ENCODE measurements around the gene ZNF513.

Gene ZNF513

DNA sequence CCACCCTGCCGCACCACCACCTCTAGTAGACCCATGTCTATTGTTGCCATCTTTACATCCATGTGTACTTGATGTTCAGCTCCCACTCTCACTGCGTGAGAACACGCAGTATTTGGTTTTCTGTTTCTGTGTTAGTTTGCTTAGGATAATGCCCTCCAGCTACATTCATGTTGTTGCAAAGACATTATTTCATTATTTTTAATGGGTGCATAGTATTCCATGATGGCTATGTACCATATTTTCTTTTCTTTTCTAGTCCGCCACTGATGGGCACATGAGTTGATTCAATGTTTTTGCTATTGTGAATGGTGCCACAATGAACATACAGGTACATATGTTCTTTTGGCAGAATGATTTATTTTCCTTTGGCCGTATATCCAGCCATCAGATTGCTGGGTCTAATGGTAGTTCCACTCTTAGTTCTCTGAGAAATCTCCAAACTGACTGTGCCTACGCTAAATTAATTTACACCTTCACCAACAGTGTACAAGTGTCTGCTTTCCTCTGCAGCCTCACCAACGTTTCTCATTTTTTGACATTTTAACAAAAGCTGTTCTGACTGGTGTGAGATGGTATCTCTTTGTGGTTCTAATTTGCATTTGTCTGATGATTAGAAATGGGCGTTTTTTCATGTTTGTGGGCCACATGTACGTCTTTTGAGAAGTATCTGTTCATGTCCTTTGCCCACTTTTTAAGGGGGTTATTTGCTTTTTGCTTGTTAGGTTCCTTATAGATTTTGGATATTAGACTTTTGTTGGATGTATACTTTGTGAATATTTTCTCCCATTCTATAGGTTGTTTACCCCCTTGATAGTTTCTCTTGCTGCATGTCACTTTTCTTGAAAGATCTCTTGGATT lies 10.5 kb upstream of the ZNF513 start:
- in situ Hi-C loops (cut with MboI; ENCODE audit: low pct_unique_long_range_greater_than_20kb, low sequenced_read_pairs): no loop called here

DNA sequence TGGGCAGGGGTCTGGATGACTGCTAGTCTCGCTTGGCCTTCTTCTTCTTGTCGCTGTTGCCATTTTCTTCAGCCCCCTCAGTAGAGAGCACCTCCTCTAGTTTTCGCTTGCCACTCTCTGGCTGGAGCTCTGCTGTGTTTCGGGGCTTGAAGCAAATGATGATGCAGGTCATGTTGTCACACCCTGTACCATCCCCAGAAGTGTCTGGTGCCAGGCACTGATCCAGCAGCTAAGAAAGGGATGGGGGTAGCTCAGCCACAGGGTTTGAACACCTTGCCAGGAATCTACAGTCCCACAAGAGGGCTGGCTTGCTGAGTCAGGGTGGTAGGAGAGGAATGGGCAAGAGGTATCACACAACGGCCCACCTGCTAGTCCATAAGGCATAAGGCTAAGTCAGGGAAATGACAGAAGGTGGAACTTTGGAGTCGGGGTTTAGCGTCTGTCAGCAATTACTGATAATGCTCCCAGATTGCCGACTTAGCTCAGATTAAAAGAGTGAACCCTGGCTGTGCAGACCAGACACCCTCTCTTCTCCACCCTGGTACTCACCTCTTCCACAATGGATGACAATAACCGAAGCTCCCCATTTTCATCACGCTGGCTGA lies 1.1 kb upstream of the ZNF513 start:
- no peak for DNase-seq
- in situ Hi-C loops (cut with MboI; ENCODE audit: low pct_unique_long_range_greater_than_20kb, low sequenced_read_pairs): no loop called here

More for the DNA sequence above, 10.5 kb upstream of the ZNF513 start:
- no peak for DNase-seq

DNA sequence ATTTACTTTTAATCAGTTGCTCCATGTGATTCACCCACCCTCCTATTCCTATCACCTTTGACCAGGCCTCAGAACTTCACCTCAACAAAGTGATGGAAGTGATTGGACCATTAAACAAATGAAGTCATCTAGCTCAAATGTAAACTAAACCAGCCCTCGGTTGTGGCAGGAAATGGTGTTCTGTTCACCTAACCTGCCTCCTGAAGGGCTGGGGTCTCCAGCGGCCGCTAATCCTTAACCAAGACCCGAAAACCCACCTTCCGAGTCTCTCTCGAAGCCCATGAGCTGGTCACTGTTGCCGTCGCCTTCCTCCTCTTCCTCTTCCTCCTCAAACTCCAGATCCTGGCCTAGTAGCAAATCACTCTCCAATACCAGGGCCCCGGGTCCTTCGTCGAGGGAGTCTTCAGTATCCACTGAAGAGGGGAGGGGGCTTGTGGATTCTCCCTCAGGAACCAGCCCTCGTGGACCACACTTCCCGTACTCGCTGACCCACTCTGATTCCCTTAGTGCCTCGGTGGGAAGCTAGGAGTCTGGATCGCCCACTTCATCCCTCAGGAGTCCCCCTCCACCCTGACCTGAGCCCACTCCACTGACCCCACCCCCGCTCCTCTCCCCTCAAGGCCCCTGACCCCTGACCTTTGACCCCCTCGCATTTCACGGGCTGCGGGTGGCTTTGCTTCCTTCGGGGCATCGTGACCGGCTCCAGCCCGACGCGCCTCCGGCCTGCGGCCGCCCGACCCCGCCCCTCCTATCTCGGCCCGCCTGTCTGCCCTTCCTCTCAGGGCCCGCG lies 503 bp downstream of the ZNF513 start:
- in situ Hi-C loops (cut with MboI; ENCODE audit: low pct_unique_long_range_greater_than_20kb, low sequenced_read_pairs): no loop called here
- DNase-seq: peak; percentile 44

DNA sequence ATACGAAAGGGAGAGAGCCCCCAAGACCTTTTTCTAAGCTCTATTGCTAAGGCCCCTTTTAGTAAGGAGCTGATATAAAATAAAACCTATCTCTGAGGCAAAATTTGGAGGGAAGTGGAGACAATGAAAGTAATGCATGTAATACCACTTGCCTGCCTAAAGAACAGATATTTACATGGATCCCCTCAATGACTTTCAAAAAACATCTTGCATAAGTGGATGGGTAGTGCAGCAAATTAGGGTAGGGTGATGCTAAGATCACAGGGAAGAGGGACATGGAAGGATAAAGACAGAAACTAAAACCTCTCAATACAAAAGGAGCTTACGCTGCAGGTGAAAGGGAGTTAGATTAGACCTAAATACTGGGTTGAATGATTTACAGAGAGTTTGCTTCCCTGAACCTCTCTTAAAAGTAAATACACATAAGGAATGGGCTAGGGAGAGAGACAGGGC lies 1.1 kb downstream of the ZNF513 start:
- in situ Hi-C loops (cut with MboI; ENCODE audit: low pct_unique_long_range_greater_than_20kb, low sequenced_read_pairs): no loop called here
- peak; percentile 37 for DNase-seq

DNA sequence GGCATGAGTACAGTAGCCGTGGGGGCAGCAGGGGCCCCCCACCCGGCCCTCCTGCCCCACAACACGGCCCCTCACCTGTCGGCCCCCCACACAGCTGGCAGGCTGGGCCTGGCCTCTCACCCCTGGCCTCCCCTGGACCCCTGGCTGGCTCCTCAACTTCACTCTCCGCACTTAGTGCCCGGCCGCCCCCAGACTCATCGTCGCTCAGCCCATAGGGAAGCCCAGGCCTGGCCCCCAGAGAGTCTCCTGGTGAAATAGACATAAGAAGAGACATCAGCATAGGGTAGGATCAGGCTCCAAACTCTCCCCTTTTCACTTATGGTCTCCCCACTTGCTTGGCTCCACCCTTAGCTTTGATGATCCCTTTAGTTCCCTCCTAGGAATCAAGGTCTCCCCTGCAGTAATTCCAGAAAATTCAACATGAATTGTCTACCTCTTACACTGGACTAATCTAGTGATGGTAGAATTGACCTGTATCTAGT lies 1.7 kb downstream of the ZNF513 start:
- DNase-seq: no peak
- in situ Hi-C loops (cut with MboI; ENCODE audit: low pct_unique_long_range_greater_than_20kb, low sequenced_read_pairs): no loop called here

DNA sequence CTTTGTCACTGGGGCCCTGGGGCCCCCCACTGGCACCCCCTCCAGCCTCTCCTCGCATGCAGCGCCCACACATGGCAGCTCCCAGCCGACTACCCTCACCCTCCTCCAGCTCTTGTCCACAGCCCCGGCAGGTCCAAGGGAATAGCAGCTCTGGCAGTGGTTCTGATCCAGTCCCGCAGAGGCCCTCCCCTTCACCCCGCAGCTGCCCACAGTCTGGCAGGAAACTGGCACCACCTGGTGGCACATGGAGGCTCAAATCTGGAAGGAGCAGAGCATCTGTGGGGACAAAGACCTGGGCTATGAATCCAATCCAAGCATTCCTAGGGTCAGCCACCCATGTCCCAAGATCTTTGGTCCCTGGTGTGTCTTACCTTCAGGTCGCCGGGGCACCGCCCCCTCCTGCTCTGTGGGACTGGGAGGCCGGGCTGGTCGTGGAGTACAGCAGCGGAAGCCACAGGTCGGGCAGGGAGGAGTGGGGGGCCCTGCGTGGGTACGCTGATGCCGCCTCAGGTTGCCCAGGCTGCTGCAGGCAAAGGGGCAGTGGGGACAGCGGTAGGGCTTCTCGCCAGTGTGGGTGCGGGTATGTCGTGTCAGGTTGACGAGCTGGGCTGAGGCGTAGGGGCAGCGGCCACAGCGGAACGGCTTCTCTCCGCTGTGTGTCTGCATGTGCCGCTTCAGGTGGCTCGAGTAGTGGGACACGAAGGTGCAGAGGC lies 2.3 kb downstream of the ZNF513 start:
- no peak for DNase-seq
- in situ Hi-C loops (cut with MboI; ENCODE audit: low pct_unique_long_range_greater_than_20kb, low sequenced_read_pairs): no loop called here

DNA sequence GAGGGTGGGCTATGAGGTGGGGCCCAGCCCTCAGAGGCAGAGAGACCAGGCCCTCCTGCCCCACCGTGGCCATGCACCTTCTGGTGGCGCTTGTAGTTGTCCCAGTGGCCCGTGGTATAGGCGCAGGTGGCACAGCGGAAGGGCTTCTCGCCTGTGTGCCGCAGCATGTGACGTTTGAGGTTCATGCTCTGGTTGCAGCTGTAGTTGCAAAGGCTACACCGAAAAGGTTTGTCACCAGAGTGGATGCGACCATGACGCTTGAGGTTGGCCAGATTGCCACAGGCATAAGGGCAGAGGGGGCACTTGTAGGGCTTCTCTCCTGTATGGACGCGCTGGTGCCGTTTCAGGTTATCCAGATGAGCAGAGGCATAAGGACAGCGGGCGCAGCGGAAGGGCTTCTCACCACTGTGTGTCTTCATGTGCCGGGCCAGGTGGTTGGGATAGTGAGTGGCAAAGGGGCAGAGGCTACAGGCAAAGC lies 2.9 kb downstream of the ZNF513 start:
- DNase-seq: no peak
- in situ Hi-C loops (cut with MboI; ENCODE audit: low pct_unique_long_range_greater_than_20kb, low sequenced_read_pairs): no loop called here

DNA sequence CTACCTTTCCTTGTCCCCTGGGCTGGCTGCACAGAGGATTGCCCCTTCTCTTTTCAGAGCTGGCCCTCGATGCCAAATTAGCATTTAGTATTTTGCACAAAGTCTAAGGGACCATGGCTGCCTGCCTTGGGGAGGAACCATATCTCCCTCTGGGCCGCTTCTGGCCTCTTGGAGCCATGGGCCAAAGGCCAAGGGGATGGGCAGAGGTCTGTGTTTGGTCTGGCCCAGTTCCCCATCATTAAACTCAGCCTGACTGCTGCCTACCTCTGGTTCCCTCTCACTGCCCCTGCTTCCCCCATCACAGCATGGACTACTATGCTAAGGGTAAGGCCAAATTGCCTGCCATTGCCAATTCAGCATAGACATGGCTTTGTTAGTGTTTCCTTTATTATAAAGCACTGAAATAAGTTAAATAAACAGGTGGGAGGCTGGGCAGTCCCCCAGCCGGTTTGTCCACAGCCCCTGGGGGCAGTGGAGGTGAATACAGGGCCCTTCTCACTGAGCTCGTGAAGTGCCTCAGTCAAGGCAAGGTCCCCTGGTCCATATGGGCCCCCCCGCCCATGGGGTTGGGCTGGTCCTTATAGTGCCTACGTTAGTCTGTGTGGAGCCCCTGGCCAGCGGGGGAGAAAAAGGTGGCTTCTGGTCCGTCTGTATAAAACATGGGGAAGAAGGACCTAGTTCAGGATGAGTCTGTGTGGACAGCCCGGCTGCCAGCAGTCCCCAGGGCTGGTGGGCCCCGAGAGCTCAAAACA lies 3.5 kb downstream of the ZNF513 start:
- in situ Hi-C loops (cut with MboI; ENCODE audit: low pct_unique_long_range_greater_than_20kb, low sequenced_read_pairs): no loop called here
- no peak for DNase-seq

DNA sequence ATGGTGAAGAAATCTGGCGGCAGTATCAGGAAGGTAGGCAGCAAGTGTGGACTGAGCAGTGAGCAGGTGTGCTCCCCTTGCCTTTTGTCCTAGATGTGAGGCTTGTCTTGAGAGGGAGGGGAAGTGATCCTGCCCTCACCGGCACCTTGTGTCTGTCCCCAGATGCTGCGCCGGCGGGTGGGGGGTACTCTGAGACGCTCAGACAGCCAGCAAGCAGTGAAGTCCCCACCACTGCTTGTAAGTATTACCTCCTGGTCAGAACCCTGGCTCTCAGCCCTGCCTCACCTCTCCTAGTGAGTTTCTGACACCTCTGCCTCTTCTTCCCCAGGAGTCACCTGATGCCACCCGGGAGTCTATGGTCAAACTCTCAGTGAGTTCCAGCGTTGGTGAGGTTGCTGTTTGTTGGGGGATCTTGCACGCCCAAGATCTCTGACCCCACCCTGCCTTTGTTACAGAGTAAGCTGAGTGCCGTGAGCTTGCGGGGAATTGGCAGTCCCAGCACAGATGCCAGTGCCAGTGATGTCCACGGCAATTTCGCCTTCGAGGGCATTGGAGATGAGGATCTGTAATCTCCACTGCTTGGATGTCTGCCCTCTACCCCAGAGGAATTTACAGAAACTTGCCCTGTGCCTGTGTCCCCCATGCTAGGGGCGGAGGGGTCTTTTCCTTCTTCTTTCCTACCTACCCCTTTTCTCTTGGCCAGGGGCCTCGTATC lies 4.2 kb downstream of the ZNF513 start:
- no peak for DNase-seq
- in situ Hi-C loops (cut with MboI; ENCODE audit: low pct_unique_long_range_greater_than_20kb, low sequenced_read_pairs): no loop called here

DNA sequence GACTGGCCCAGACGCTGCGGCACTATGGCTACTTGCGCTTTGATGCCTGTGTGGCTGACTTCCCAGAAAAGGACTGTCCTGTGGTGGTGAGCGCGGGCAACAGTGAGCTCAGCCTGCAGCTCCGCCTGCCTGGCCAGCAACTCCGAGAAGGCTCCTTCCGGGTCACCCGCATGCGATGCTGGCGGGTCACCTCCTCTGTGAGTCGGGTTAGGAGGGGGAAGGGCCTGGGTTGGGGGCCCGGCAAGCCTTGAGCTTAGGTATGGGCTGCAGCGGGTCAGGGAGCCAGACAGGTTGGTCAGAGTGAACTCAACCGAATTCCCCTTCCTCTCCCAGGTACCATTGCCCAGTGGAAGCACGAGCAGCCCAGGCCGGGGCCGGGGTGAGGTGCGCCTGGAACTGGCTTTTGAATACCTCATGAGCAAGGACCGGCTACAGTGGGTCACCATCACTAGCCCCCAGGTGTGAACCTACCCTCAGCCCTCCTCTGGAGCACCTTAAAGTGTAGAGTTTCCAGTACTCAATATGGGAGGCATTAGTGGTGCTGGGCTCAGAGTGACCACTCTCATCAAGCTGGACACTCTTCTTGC lies 4.9 kb downstream of the ZNF513 start:
- in situ Hi-C loops (cut with MboI; ENCODE audit: low pct_unique_long_range_greater_than_20kb, low sequenced_read_pairs): no loop called here
- DNase-seq: no peak

DNA sequence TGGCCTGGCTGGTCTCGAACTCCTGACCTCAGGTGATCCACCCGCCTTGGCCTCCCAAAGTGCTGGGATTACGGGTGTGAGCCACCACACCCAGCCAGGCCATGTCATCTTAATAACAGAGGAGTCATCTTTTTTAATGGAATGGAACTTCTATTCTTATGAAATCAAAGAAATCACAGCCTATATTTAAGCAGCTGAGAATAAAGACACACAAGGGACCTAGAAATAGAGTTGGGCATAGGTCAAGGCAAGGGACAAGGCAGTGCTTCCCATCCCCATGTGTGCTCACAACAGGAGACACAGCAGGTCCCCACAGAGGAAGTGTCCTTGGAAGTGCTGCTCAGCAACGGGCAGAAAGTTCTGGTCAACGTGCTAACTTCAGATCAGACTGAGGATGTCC lies 7.0 kb downstream of the ZNF513 start:
- in situ Hi-C loops (cut with MboI; ENCODE audit: low pct_unique_long_range_greater_than_20kb, low sequenced_read_pairs): no loop called here
- no peak for DNase-seq

DNA sequence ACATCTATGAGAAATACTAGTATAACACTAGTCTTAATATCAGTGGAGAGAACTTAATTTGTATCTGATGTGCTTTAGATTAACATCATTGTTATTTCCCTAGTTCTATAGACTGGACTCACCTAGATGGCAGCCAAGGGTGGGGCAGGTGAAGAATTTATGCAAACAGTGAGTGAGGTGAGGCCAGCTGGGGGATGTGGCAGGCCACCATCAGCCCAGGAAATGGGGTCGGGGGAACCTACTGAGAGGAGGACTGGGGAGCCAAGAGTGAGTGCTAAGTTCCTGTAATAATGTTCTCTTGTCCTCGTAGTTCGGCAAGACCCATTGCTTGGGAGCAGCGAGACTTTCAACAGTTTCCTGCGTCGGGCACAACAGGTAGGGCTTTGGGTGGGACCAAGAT lies 7.6 kb downstream of the ZNF513 start:
- in situ Hi-C loops (cut with MboI; ENCODE audit: low pct_unique_long_range_greater_than_20kb, low sequenced_read_pairs): no loop called here
- no peak for DNase-seq

DNA sequence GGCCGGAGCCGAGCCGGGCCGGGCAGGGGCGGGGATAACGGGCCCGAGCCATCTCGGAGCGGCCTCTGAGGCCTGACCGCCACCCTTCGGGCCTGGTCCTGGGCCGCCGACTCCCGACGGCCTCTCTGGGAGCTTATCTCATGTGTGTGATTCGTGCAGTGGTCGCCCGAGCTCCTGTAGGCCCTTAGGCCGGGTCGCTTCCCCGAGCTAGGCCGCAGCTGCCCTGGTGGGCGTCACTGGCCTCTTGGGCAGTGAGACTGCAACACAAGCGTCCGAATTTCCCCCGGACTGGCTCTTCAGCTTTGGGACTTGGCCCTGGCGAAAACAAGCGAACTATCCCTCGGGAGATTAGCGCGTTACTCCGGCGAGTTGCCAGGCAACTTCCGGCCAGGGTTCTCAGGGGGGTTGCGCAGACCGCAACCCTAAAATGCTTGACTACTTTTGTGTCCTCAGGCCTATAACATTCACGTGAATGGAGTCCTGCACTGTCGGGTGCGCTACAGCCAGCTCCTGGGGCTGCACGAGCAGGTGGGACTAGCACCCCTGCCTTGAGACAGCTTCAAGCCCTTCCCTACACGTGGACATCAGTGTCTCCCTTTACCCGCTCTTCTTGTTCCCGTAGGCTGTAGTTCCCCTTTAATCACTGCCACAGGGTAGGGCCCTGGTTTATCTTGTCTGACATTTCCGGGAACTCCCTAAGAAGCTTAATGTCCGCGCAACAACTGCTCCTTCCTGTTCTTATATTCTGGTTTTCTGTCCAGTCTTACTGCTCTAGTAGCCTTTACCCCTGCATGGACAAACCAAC lies 9.5 kb downstream of the ZNF513 start:
- DNase-seq: peak; percentile 85
- in situ Hi-C loops (cut with MboI; ENCODE audit: low pct_unique_long_range_greater_than_20kb, low sequenced_read_pairs): no loop called here

DNA sequence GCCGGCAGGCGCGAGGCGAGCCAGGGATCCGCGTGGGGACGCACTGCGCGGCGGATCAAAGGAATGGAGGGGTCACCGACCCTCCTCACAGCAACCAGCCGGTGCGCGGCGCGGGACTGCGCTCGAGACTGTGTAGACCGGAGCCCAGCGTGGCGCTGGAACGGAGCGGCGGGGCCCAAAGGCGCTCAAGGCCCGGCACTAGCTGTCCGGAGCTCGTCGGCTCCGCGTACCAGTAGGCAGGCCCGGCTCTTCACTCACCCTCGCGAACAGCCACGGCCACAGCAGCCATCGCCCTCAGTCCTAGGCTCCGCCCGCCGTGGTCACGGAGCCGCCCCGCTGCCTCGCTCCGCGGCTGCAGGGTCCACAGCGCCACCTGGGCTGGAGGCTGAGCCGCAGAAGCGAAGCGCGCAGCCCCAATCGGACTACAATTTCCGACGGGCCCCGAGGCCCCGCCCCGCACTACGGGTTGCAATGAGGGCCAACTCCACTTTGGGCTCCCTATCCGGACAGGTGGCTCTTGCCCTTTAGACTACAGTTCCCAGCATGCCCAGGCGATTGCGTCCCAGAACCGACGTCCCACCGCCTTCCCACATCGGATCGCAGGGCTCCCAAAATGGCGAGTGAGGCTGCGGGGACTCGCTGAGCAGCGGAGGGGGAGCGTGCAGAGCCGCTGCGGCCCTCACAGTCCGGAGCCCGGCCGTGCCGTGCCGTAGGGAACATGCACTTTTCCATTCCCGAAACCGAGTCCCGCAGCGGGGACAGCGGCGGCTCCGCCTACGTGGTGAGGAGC lies 10.3 kb downstream of the ZNF513 start, which contains the start of the genes EIF2B4 and SNX17:
EIF2B4 (minus strand) TSS at position 313 of the 790 bp plus-strand sequence; CDS start at position 289, 24 bp downstream.
SNX17 (plus strand) TSS at position 591 of the 790 bp plus-strand sequence; CDS start at position 719, 128 bp downstream.
- in situ Hi-C loops (cut with MboI; ENCODE audit: low pct_unique_long_range_greater_than_20kb, low sequenced_read_pairs): no loop called here
- DNase-seq: peak; percentile 99

DNA sequence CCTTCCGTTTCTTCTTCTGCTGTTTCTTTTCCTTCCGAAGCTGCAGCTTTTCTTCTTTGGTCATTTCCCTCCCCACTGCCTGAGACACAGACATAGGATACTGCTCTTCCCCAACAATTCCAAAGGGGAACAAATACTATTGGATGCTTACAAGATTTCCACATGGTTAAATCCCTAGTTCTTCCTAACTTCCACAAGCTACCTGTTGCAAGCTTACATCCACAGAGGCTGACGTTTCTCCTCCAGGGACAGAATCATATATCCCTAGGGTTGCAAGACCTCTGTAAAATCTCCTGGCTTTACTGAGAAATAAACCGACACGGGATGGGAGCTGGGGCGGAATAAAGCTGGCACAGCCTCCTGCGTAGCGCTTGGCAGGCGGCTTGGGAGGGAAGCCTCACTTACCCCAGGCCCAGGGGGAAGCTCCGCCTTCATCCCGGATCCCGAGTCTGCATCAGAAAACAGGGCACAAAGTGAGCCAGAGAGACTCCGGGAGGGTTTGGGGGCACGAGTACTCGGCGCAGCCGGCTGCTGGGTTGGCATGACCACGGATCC lies 11.0 kb downstream of the ZNF513 start:
- in situ Hi-C loops (cut with MboI; ENCODE audit: low pct_unique_long_range_greater_than_20kb, low sequenced_read_pairs): no loop called here
- no peak for DNase-seq
